SK-MEL-5 (cell line): ENCODE data around the gene SIPA1L2. TPM values are rescaled to one million over a fixed set of nuclear protein-coding genes. Genes with fewer than 3 reads are reported as not detected.
"Not testable (repeated sequence)": the region's sequence is repeated elsewhere in the genome, so short reads cannot be mapped to it uniquely, and the experiment has no call there.

Source experiments
- DNase-seq: peaks from one replicate; pipeline ENCODE4 v3.0.0-alpha.2; 2016; ENCODE audit warnings: low read depth, low spot score
- in situ Hi-C: cut with HindIII; loops from 2 replicates; pipeline ENCODE4 v1.10.0; 2016; ENCODE audit warnings: low sequenced_read_pairs, high pct_unique_total_duplicates, low pct_unique_long_range_greater_than_20kb
- total RNA-seq: library from RNA; depleted of rRNA; stranded (reverse); fragments of >200 nt; shearing (Covaris generic); gene quantifications from 2 replicates; pipeline ENCODE4 v1.2.3, GENCODE V29; 2014

The SIPA1L2 gene
- total RNA-seq, 1 experiment from 2014 or later, result 9.5 TPM

DNA sequence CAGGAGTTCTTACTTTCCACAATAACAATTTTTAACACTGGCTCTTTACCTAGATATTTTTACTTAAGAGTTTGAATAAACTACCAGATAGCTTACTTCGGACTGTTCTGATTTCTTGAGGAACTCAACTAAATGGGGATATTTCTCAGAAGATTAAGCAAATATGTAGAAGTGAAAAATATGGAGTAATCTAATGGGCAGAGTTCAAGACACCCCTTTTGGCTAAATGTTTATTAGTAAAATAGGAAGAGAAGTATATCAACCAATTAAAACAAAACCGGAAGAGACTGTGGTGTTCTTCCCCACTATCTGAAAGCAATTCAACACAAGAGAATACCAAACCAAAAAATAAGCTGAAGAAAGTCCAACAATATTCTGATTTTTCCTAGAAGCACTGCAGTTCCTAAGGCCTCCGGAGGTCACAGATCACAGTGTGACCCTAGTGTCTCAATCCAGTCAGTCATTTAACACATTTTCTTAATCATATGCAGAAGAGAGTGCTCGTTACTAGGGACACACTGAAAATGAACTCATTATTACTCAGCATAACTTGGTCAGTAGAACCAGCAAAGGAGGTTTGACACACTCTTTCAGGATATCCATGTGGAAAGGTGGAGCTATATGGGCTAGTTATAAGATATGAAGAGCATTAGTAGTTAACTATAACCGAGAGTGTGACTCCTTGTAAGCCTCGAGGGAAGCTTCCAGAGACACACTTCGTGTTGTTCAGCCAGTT lies 5.2 kb downstream of the SIPA1L2 start:
- in situ Hi-C loops, result no loop called here
- DNase-seq, result no peak

DNA sequence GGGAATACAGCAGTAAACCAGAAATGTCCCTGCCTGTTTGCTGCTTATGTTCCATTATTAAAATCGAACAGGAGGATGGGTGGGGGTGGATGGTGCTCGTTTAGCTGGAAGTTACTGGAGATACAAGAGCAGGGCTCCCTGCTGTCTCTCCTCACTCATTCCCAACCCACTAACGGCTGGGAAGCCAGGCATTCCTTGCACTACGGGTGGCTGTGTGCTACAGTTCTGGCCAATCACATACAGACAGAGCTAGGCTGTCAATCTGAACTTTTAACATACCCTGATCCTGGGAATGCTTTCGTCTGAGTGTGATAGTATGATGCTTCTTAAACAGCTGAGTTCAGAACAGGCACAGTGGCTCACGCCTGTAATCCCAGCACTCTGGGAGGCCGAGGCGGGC lies 7.0 kb downstream of the SIPA1L2 start:
- in situ Hi-C loops, result no loop called here
- DNase-seq, result no peak

DNA sequence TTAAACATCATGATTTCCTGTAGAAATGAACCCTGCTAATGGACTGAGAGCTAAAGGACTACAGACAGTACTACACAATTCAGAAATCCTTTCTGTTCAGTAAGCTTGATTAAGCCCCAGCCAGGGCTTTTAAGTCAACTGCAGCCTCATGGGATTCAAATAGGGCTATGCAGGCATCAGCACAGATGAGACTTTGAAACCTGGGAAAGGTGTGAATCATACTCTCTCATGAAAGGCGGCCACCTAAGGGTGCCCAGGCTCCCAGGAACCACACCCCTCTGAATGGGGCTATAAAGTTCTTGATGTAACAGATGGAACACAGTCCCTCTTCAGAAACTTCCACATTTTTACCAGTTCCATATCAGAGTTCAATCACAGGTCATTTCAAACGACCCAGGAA lies 7.6 kb downstream of the SIPA1L2 start:
- DNase-seq, result no peak
- in situ Hi-C loops, result no loop called here

DNA sequence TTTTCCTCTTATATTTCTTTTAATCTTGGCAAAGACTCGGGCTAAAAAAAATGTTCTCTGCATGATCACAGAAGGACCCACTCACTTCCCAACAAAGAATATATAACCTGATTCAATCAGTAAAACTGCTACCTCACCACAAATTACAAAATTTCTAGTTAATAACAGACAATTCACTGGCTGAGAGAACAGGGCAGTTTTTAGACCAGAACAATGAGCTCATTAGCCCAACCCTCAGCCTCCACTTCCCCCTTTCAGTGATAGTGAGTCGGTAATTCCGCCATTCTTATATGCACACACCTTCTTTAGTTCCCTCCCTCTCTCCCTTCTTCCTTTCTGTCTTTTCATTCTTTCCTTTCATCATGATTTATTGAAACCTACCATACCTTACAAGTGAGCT lies 8.9 kb downstream of the SIPA1L2 start:
- no peak for DNase-seq
- in situ Hi-C loops, result no loop called here

DNA sequence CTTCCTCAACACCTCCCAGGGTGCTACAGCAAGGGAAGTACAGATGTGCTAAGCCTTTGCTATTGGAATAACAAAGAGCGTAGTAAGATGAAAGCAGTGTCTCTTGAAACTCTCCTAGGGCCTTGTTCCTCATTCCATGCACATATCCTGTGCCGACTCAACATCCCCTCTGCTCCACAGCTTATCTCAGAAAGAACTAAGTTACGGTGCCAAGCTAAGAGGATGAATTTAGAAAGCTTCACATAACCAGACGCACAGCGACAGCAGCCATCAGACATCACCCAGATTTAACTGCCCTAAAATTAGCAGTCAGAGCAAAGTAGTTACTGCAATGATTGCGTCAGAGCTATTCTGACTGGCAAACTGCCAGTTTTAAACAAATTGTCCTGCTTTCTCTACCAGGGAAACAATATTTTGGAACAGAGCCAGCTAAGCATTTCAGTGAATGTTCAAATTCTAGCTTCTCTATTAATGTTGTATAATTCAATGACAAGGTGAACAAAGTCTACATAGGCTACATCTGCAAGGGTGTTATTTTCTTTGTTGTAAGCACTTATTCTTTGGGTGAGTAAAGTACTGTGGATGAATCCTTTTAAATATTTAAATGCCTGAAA lies 9.5 kb downstream of the SIPA1L2 start:
- in situ Hi-C loops, result no loop called here
- no peak for DNase-seq

DNA sequence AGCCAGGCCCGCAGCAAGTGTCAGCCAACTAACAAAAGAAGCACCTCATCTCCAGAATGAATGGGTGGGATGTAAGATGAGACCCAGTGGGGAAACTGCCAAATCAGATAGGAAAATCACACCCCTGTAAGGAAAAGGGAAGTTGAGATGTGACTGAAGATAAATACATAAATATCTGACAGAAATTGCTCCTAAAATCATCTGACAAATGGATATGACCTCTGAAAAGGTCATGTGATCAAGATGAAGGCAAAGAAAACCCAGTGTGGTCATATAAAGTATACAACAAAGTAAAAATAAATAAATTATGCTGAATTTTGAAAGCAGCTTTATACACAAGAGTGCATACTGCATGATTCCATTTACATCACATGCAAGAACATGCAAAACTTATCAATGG lies 12.7 kb downstream of the SIPA1L2 start:
- DNase-seq, result no peak
- in situ Hi-C loops, result no loop called here

DNA sequence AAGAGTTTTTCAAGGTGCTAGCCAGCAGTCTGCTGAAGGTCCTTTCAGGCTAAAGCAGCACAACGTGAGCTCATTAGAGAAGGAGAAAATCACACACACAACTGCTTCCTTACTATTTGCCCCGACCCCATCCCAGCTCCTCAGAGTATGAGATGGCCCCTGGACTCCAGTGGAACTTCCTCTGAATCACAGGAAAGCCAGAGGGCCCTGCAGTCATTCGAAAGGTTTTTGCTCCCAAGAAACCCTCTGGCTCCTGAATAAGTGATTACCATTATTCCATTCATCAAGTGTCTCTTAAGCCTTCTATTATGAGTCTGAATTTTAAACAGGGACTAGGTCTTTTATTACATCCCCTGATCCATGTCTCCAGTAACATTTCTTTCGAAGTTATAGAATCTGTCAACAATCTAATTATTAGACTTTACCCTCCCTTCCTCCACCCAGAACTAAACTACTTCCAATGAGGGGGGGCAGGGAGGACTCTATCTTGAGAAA lies 14.6 kb downstream of the SIPA1L2 start:
- no peak for DNase-seq
- in situ Hi-C loops, result no loop called here

DNA sequence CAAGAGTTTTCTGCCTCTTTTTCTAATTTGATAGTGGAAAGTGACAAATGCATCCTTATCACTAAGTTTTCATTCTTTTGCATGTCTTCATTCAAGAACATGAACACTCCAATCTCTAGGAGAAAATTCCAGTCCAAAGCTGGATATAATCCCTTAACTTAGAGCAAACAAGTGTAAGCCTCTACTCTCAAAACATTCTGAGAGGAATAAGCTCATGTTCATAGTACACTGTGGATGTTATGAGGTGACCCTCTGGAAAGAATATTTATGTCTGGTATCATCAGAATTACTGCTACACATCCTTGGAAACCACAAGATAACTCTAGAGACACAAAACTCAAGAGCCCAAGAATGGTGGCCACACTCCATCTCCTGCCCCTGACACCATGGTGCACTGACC lies 15.1 kb downstream of the SIPA1L2 start:
- in situ Hi-C loops, result no loop called here
- no peak for DNase-seq

DNA sequence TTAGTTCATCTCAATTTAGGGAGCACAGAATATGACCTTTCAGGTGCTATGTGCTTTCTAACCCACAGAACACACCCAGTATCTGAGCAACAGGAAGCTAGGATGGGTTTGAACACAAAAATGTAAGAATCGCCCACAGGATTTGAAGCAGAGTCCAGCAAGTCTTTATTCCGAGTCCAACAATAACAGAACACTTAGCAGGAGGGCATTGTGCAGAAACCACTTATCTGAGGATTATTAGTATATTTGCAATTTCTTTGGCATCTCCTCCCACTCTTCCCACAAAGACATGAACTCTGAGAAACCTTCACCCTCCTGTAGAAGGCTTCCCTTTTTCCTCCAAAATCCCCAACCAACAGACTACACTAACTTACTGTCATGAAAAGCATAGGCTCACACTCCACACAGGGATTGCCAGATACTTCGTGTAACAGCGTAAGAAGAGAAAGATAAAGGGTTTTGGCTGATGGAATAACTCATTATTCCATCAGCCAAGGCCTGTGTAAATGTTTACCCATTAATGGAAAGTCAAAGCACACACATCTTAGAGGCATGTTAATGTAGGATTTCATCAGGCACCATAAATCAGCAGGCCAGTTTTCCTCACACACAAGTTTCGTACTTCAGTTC lies 16.1 kb downstream of the SIPA1L2 start:
- in situ Hi-C loops, result no loop called here

DNA sequence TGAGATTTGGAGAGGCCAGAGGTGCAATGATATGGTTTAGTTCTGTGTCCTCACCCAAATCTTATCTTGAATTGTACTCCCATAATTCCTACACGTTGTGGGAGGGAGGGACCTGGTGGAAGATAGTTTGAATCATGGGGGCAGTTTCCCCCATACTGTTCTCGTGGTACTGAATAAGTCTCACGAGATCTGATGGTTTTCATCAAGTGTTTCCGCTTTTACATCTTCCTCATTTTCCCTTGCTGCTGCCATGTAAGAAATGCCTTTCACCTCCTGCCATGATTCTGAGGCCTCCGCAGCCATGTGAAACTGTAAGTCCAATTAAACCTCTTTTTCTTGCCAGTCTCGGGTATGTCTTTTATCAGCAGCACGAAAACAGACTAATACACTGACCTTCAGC lies 17.1 kb downstream of the SIPA1L2 start:
- in situ Hi-C loops, DNase-seq: not testable (repeated sequence)

More for the DNA sequence above, 16.1 kb downstream of the SIPA1L2 start:
- DNase-seq, result no peak

DNA sequence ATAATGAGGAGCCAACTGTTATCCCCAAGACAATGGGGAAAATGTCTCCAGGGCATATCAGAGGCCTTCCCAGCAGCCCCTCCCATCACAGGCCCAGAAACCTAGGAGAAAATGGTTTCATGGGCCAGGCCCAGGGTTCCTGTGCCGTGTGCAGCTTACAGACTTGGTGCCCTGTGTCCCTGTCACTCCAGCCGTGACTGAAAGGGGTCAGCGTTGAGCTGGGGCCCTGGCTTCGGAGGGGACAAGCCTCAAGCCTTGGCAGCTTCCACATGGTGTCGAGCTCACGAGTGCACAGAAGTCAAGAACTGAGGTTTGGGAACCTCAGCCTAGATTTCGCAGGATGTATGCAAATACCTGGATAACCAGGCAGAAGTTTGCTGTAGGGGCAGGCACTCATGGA lies 18.1 kb downstream of the SIPA1L2 start:
- no peak for DNase-seq
- in situ Hi-C loops, result no loop called here

DNA sequence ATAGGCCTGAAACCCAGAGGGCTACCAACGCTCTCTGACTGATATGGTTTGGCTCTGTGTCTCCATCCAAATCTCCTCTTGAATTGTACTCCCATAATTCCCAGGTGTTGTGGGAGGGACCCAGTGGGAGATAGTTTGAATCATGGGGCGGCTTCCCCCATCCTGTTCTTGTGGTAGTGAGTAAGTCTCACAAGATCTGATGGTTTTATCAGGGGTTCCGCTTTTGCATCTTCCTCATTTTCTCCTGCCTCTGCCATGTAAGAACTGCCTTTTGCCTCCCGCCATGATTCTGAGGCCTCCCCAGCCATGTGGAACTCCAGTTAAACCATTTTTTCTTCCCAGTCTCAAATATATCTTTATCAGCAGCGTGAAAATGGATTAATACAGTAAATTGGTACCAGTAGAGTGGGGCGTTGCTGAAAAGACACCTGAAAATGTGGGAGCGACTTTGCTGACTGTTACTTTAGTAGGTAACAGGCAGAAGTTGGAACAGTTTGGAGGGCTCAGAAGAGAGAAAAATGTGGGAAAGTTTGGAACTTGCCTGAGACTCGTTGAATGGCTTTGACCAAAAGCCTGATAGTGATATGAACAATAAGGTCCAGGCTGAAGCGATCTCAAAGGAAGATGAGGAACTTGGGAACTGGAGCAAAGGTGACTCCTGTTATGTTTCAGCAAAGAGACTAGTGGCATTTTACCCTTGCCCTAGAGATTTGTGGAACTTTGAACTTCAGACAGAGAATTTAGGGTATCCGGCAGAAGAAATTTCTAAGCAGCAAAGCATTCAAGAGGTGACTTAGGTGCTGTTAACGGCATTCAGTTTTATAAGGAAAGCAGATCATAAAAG lies 18.8 kb downstream of the SIPA1L2 start:
- DNase-seq, in situ Hi-C loops: not testable (repeated sequence)

DNA sequence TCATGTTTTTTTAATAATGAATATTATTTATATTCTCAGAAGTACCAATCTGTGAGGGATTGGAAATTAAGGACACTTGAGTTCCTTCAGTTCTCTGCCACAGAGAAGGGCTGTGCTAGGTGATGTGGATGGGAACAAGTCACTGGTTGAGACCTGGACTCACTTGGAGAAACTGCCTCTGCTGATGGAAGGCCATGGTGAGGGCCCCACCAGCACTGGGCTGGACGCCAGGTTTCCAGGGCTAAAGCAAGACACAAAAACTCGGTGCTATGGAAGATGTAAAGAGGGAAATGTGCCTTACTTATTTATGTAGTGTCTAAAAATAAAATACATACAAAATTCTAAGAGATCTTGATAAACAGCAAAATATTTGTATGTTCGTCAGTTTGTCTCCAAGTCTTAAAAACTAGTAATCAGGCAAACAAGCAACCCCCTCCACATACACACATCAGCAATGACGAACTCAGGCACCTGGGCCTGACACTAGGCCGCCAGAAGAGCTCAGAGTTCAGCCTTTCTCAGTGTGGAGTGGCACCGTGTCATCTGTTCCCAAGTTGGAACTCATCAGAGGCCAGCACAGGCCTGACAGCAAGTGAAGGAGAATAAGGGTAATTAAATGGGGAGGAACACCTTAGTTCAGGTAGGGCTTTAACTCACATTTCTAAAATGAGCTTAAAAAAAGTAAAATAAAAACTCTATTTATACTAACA lies 19.6 kb downstream of the SIPA1L2 start:
- no peak for DNase-seq
- in situ Hi-C loops, result no loop called here

DNA sequence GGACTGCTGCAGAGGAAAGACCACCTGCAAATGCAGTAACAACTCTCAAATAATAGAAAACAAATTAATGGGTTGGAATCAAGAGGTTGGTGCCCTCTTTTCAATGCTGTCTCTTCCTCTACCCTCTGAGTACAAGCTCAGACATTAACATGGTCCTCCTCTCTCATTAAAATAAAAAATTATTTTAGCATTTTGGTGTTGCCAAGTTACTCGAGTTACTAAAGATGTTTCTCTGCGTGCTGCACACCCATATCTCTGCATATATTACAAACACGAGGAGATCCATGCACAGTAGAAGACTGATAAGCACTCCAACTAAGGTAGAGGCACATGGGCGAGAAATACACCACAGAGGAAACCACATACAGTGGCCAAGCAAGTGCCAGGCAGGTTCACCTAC lies 21.5 kb downstream of the SIPA1L2 start:
- in situ Hi-C loops, result no loop called here
- DNase-seq, result no peak

DNA sequence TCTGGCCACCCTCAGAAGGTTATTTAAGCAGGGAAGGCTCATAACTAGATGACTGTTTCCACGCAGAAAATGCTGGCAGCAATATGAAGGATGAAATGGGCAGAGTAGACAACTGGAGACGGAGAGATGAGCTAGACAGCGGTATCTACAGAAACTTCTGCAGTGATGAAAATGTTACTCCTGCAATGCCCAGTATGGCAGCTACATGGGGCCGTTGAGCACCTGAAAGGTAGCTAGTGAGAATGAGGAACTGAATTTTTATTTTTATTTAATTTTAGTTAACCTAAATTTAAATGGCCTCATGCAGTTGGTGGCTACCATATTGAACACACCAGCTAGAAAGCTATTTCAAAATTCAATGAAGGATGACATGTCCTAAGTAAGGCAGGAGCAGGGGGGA lies 27.3 kb downstream of the SIPA1L2 start:
- in situ Hi-C loops, result no loop called here
- DNase-seq, result no peak

DNA sequence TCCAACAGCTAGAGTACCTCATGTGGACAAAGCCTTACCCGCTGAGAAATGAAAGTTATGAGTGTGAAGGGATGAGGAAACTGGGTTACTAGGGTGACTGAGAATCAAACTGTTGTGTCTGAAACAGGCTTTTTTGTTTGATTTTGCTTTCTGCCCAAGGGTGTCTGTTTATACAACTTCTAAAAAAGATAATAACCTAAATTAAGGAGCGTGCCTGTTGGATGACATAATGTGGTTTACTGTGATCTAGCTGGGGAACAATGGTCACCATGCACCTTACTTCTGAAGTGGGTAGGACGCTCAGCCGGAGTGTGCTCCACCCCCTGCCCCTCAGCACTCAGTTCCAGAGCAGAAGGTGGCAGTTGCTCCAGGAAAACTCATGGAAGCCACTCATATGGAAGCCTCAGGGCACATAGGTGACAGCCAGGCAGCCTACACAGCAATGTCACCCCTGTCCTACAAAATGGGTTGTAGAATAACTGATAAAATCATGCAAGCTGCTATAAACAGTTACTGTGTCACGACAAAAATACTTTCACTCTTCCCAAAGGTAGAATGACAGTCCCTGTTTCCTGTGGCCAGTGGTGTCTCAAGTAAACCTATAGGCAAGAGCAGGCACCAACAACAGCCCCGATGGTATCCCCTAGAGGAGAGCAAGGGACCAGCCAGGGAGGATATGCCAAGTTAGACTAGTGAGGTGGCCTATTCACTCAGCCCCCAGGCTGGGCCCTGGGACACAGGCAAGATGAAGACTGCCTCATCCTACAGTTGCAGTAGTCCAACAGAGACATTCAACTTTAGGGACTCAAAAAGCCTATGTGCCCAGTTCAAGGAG lies 29.3 kb downstream of the SIPA1L2 start:
- DNase-seq, result no peak
- in situ Hi-C loops, result no loop called here
